Measurements from ENCODE around the gene KCNQ5. TPM values are rescaled to one million over a fixed set of nuclear protein-coding genes. Genes with fewer than 3 reads are reported as not detected.

Gene KCNQ5
- polyA plus RNA-seq, 3 donors = not detected

- peak overlapping the region in 1 of 3 experiments; percentile 13 for H3K4me3 ChIP-seq (replicated peaks in 1 of 3; ENCODE audit: low read depth in 2 of 3, low read length in 3 of 3)
- peaks cover 10 to 16% of the 10 kb centered on the region in 2 donors for H3K4me1 ChIP-seq (ENCODE audit: control insufficient read depth in 1 of 2, insufficient read depth in 2 of 2, low read length in 2 of 2)
- peaks cover 17% of the 10 kb centered on the region for H3K4me1 Mint-ChIP-seq
- H3K27ac Mint-ChIP-seq = peak overlapping the region in 3 of 7 donors; percentile 5 to 73 (median 48)
- H3K27me3 ChIP-seq (ENCODE audit: control insufficient read depth in 2 of 2, insufficient read depth in 2 of 2, low read length in 2 of 2) = no peaks in the 10 kb centered on the region
- peak in 2 of 3 donors; percentile 2 to 8 for DNase-seq
- peaks cover 0 to 4% (median 2%) of the 10 kb centered on the region in 7 donors for H3K9me3 Mint-ChIP-seq
- intact Hi-C loops (cut with micrococcal nuclease) = no loop called here
- WGBS (ENCODE audit: insufficient coverage) = 56% methylated on average over 6 of the region's 7 CpGs
- H2AFZ ChIP-seq (ENCODE audit: insufficient read depth, low read depth, low read length, poor library complexity, severe bottlenecking) = peak overlapping the region; percentile 39
- peak overlapping the region in 1 of 2 donors; percentile 50 for H3K27ac ChIP-seq (ENCODE audit: low read depth in 1 of 2, low read length in 2 of 2)
- no peaks in the 10 kb centered on the region for H3K79me2 ChIP-seq (ENCODE audit: insufficient read depth, low read length)
- no peak for TF ChIP-seq CTCF (IDR thresholded peaks at IDR 0.05)
- no peaks in the 10 kb centered on the region for H3K36me3 Mint-ChIP-seq
- no peaks in the 10 kb centered on the region for H4K20me1 ChIP-seq (ENCODE audit: insufficient read depth, low read length)
- H3K4me2 ChIP-seq (replicated peaks; ENCODE audit: extremely low read depth, low read length, poor library complexity, severe bottlenecking) = peak overlapping the region; percentile 34
- H3K4me3 Mint-ChIP-seq = no peak overlapping the region
- no peaks in the 10 kb centered on the region for H3K27me3 Mint-ChIP-seq (ENCODE audit: low read depth in 3 of 3)
- no peaks in the 10 kb centered on the region for H3K36me3 ChIP-seq (replicated peaks in 1 of 2; ENCODE audit: control insufficient read depth in 1 of 2, insufficient read depth in 2 of 2, low read length in 2 of 2)
- H3K9ac ChIP-seq (ENCODE audit: insufficient read depth, low read length, poor library complexity, severe bottlenecking) = no peak overlapping the region
- H3K9me3 ChIP-seq (replicated peaks in 1 of 2; ENCODE audit: control insufficient read depth in 1 of 2, insufficient read depth in 1 of 2, low read length in 2 of 2) = no peaks in the 10 kb centered on the region
These were observed 192.1 kb downstream of the KCNQ5 start for GRCh38 chr6:72813807-72814596.

GRCh38 chr6:72816022-72816421 is 194.2 kb downstream of the KCNQ5 start:
- no peak overlapping the region for H3K27ac Mint-ChIP-seq
- intact Hi-C loops (cut with micrococcal nuclease) = no loop called here
- Histone ChIP-seq H3K4me3 (replicated peaks in 1 of 3; ENCODE audit: low read depth in 2 of 3, low read length in 3 of 3) (no peak overlapping the region), H3K4me2 (replicated peaks; ENCODE audit: extremely low read depth, low read length, poor library complexity, severe bottlenecking) (no peak overlapping the region), H3K4me1 (ENCODE audit: control insufficient read depth in 1 of 2, insufficient read depth in 2 of 2, low read length in 2 of 2) (peaks cover 16 to 25% of the 10 kb centered on the region in 2 donors), H3K36me3 (replicated peaks in 1 of 2; ENCODE audit: control insufficient read depth in 1 of 2, insufficient read depth in 2 of 2, low read length in 2 of 2) (no peaks in the 10 kb centered on the region), H3K9me3 (replicated peaks in 1 of 2; ENCODE audit: control insufficient read depth in 1 of 2, insufficient read depth in 1 of 2, low read length in 2 of 2) (no peaks in the 10 kb centered on the region), H3K27me3 (ENCODE audit: control insufficient read depth in 2 of 2, insufficient read depth in 2 of 2, low read length in 2 of 2) (no peaks in the 10 kb centered on the region), H4K20me1 (ENCODE audit: insufficient read depth, low read length) (no peaks in the 10 kb centered on the region), H3K79me2 (ENCODE audit: insufficient read depth, low read length) (no peaks in the 10 kb centered on the region), H3K27ac (ENCODE audit: low read depth in 1 of 2, low read length in 2 of 2) (no peak overlapping the region), H2AFZ (ENCODE audit: insufficient read depth, low read depth, low read length, poor library complexity, severe bottlenecking) (no peak overlapping the region), H3K9ac (ENCODE audit: insufficient read depth, low read length, poor library complexity, severe bottlenecking) (no peak overlapping the region)
- 100% methylated on average over 1 of the region's 1 CpG for WGBS (ENCODE audit: insufficient coverage)
- peaks cover 17% of the 10 kb centered on the region for H3K4me1 Mint-ChIP-seq
- H3K36me3 Mint-ChIP-seq = no peaks in the 10 kb centered on the region
- H3K4me3 Mint-ChIP-seq = no peak overlapping the region
- H3K9me3 Mint-ChIP-seq = peaks cover 0 to 4% (median 2%) of the 10 kb centered on the region in 7 donors
- TF ChIP-seq CTCF (IDR thresholded peaks at IDR 0.05) = no peak
- H3K27me3 Mint-ChIP-seq (ENCODE audit: low read depth in 3 of 3) = no peaks in the 10 kb centered on the region
- DNase-seq = no peak

Measured in CD14-positive monocyte (primary cell).